HG02884 (cell line): Measurements from ENCODE around the gene KCNK13.
"Not testable (repeated sequence)": the region's sequence is repeated elsewhere in the genome, so short reads cannot be mapped to it uniquely, and the experiment has no call there.

Experiments used
- ATAC-seq: cut with Tn5 transposase; IDR thresholded peaks from one replicate; pipeline ENCODE4 v1.9.1; 2021; ENCODE audit warnings: mild to moderate bottlenecking, moderate library complexity; ENCODE audit not compliant: unreplicated experiment

Gene KCNK13

DNA sequence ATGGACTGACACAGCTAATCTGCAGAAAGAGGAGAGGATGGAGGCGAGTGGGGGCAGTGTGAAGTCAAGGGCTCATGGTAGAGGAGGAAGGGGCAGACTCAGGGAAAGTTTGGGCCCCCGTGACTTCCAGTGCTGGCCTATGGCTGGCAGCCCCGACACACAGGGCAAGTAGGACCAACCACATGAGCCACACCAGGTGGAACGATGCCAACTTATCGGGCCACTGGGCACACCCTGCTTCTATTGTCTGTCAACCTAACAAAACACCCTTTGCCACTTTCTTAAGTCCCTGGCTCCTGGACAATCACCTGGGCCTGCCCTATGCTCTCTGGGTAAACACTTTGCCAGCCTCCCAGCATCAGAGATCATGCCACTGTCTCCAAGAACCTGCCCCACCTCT lies 129.4 kb downstream of the KCNK13 start:
- no peak for ATAC-seq

DNA sequence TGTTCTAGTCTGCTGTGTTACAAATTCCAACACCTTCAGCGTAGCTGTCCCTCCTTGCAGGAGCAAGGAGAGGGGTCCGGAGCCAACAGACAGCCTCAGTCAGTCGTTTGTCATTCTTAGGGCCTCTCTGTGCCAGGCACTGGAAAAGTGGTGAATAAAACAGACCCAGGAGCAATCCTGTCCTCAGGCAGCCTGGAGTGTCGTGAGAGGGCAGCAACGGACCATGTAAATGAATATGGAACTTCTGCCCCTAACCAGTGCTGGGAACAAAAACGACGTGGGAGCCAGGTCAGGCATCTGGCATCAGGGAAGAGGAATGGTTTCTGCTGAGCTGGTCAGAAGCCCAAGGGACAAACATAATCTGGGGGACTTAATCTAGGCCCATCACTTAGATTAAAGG lies 129.8 kb downstream of the KCNK13 start:
- ATAC-seq: no peak

DNA sequence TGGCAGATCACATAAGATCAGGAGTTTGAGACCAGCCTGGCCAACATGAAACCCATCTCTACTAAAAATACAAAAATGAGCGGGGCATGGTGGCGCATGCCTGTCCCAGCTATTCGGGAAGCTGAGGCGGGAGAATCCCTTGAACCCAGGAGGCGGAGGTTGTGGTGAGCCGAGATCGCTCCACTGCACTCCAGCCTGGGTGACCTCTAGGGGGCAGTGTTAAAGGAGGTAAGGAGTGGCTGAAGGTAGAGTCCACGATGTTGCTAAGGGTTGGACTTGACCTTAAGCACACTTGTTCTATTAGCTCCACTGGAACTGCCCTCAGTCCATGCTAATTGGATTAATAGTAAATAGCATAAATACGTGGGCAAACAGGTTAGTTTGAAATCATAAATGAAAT lies 132.1 kb downstream of the KCNK13 start:
- ATAC-seq: no peak

DNA sequence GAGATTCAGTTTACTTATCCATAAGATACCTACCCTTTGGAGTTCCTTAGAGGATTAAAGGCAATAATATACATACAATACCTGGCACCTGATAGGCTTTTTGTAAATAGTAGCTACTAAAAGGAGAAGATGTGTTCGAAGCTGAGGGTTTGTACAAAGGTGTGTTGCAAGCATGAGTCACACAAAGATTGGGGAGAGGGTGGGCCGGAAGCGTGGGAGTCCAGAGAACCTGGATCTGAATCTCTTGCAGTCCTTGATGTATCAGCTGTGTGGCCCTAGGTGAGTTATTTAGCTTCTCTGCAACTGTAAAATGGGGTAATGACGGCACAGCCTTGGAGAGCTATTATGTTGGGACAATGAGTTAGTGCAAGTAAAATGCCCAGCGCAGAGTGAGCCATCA lies 132.9 kb downstream of the KCNK13 start:
- no peak for ATAC-seq

DNA sequence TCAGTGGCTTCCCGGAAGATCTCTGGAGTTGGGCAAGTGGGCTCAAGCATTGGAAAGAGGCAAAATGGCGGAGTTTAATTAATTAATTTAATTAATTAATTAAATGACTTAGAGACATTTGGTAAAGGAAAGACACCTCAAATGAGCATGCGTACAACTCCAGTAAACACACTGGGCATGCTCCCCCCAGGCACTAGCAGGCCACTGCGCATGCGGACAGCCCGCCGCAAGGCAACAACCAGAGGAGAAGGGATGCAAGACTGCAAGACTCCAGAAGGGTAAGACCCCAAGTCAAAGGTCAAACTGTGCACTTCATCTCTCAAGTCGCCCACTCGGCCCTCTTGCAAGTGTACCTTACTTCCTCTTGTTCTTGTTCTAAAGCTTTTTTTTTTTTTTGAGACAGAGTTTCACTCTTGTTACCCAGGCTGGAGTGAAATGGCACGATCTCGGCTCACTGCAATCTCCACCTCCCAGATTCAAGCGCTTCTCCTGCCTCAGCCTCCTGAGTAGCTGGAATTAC lies 136.8 kb downstream of the KCNK13 start:
- ATAC-seq: no peak

DNA sequence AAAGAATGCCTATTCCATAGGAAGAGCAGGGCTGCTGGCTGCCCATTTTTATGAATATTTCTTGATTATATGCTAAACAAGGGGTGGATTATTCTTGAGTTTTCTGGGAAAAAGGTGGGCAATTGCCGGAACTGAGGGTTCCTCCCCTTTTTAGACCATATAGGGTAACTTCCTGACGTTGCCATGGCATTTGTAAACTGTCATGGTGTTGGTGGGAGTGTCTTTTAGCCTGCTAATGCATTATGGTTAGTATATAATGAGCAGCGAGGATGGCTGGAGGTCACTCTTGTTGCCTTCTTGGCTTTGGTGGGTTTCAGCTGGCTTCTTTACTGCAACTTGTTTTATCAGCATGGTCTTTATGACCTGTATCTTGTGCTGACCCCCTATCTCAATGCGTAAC lies 138.8 kb downstream of the KCNK13 start:
- not testable (repeated sequence) for ATAC-seq

DNA sequence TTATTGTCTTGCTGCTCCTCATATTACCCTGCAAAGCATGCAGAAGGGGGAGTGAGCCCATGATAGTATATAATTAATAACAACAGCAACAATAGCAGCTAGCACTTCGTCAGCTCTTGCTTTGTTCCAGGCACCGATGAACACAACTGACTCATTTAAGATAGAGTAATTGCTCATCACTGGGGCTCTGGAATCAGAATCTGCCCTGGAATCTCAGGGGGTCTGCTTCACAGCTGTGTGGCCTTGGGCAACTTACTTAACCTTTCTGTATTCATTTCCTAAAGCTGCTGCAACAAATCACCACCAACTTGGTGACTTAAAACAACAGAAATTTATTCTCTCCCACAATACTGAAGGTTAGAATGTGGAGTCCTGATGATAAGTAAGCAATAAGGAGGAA lies 139.6 kb downstream of the KCNK13 start:
- no peak for ATAC-seq

DNA sequence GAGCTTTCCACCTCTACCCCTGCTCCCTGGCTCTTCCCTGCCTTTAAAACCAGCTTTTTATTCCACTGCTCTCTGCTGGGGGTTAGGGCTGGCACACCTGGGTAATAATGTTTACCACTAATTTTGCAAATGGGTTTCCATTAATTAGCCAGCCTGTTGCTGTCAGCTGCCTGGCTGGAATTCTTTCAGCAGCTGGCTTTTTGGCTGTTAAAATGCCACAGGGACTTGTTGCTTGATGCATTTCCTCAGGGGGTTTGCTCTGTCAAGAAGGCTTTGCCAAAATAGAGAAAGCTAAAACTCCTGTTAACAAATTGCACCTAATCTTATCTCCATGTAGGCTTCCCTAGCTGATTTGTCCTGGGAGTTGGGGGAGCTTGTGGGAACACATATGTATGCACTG lies 142.7 kb downstream of the KCNK13 start:
- ATAC-seq: no peak

DNA sequence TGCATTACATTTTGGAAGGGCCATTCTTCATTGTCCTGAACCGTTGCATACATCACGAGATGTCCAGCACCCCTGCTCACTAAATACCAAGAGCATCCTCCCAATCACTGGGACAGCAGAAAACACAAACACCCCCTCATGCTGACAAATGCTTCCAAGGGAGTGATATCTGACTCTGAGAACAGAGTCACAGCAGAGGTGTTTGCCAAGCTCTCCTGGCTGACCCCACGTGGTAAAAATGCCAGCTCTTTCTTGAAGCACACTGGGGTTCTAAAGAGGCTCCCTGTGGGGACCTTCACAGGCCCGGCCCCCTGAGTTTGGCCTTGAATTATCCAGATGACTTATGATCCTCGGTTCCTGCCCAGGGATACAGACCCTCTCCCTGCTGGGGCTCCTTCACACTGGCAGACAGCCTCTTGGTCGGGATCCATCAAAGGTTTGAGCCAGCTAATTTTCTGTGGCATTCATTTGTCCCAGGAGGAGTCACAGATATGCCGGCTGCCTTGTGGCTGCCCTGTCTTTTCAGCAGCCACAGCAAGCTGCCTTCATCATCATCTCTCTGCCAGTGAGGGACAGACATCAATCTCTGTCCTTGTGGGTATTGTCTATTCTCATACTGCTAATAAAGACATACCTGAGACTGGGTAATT lies 151.4 kb downstream of the KCNK13 start:
- no peak for ATAC-seq

DNA sequence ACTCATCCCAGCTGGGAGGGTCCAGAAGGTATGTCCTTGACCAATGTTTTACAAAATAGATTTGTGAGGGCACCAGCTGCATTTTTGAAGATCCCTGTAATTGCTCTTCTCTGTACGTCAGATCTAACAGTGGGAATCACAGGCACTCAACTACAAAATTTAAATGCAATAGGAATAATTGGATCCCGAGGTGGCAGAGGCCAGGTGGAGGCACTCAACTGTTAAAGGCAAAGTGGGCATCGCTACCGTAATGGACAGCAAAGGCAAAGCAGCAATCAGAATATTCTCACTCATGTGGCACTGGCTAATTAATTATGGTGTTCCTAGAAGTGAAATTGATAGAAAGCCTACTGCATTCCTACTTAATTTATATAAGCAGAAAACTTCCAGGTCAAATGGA lies 166.7 kb downstream of the KCNK13 start:
- ATAC-seq: no peak

DNA sequence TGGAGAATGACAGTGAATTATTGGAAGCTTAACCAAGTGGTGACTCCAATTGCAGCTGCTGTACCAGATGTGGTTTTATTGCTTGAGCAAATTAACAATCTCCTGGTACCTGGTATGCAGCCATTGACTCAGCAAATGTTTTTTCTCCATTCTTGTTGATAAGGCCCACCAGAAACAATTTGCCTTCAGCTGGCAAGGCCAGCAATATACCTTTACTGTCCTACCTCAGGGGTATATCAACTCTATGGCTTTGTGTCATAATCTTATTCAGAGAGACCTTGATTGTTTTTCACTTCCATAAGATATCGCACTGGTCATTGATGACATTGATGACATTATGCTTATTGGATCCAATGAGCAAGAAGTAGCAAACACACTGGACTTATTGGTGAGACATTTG lies 168.1 kb downstream of the KCNK13 start:
- not testable (repeated sequence) for ATAC-seq
